Measurements from ENCODE around the gene C9orf78. TPM values are rescaled to one million over a fixed set of nuclear protein-coding genes. Genes with fewer than 3 reads are reported as not detected.

C9orf78 gene
- total and polyA plus RNA-seq, 2 experiments from 2014 or later, result 34.4 to 84.6 TPM

DNA sequence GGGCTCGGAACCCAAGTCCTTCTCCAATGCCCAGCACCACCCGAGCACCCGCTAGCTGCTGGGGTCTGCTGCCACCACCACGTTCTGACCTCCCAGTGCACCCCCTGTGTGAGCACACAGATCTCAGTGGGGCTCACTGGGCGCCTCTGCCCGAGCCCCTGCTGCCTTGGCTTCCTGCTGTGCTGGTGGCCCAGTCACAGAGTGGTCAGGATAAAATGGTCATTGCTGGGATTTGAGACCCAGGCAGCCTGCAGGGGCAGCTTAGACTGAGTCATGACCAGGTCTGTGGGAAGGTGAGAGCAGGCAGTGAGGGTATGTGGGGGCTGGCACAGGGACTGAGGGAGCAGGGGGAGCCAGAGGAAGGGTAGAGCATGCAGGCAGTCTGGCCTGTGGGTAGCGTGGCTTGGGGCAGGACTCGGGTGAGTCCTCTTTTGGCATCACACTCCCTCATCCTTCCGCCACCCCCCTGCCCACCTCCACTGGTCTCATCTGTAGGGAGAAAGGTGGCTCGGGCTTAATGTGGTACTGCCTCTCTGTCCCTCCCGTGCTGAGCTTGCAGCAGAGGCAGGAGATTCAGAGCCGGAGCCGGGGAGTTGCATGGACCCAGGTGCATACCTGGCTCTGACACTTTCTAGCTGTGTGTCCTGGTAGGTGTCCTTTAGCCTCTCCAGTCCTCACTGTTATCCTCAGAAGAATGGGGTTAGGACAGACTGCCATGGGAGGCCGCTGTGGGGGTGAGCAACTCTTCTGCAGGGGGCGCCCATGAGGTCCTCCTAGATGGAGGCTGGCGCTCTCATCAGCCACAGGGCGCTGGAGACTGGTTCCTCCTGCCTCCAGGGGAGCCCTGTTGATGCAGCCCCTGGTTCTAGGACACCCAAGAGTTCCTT lies 32.3 kb upstream of the C9orf78 start:
- Histone ChIP-seq H3K27ac (ENCODE audit: low read depth) (no peak overlapping the region), H2AFZ (no peak overlapping the region), H4K20me1 (replicated peaks; ENCODE audit: insufficient read depth) (no peaks in the 10 kb centered on the region), H3K79me2 (replicated peaks; ENCODE audit: insufficient read depth) (no peaks in the 10 kb centered on the region), H3K4me1 (ENCODE audit: insufficient read depth) (no peaks in the 10 kb centered on the region), H3K36me3 (ENCODE audit: insufficient read depth) (no peaks in the 10 kb centered on the region), H3F3A (replicated peaks; ENCODE audit: low read depth) (no peaks in the 10 kb centered on the region), H3K9me2 (ENCODE audit: insufficient read depth) (no peaks in the 10 kb centered on the region), H3K4me2 (no peak overlapping the region), H3K27me3 (ENCODE audit: insufficient read depth) (no peaks in the 10 kb centered on the region), H3K4me3 (no peak overlapping the region)
- no peaks in the 10 kb centered on the region; the same call in 2 of the 3 replicates for H3K9me3 Mint-ChIP-seq
- DNase-seq (ENCODE audit: low spot score) (peak; percentile 42), ATAC-seq (peak; percentile 77)
- TF ChIP-seq, protein P1, sequence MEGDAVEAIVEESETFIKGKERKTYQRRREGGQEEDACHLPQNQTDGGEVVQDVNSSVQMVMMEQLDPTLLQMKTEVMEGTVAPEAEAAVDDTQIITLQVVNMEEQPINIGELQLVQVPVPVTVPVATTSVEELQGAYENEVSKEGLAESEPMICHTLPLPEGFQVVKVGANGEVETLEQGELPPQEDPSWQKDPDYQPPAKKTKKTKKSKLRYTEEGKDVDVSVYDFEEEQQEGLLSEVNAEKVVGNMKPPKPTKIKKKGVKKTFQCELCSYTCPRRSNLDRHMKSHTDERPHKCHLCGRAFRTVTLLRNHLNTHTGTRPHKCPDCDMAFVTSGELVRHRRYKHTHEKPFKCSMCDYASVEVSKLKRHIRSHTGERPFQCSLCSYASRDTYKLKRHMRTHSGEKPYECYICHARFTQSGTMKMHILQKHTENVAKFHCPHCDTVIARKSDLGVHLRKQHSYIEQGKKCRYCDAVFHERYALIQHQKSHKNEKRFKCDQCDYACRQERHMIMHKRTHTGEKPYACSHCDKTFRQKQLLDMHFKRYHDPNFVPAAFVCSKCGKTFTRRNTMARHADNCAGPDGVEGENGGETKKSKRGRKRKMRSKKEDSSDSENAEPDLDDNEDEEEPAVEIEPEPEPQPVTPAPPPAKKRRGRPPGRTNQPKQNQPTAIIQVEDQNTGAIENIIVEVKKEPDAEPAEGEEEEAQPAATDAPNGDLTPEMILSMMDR (conservative IDR thresholded peaks at IDR 0.05; ENCODE audit: low read depth in 2 of 2), result peak; percentile 38 to 61
- no peak for TF ChIP-seq ZNF331 (CRISPR knock-in tag; IDR thresholded peaks at IDR 0.05; ENCODE audit: low read depth)
- H3K27me3 Mint-ChIP-seq (ENCODE audit: insufficient read depth, low read depth, poor library complexity), result peaks cover 15% of the 10 kb centered on the region
- peaks cover 17% of the 10 kb centered on the region; the same call in 2 of the 3 replicates for H3K36me3 Mint-ChIP-seq (ENCODE audit: low read depth)
- no peak overlapping the region for H3K4me3 Mint-ChIP-seq
- peak overlapping the region; percentile 81; the same call in 1 of the 2 replicates for H3K27ac Mint-ChIP-seq
- H3K4me1 Mint-ChIP-seq, result no peaks in the 10 kb centered on the region; the same call in 2 of the 3 replicates

DNA sequence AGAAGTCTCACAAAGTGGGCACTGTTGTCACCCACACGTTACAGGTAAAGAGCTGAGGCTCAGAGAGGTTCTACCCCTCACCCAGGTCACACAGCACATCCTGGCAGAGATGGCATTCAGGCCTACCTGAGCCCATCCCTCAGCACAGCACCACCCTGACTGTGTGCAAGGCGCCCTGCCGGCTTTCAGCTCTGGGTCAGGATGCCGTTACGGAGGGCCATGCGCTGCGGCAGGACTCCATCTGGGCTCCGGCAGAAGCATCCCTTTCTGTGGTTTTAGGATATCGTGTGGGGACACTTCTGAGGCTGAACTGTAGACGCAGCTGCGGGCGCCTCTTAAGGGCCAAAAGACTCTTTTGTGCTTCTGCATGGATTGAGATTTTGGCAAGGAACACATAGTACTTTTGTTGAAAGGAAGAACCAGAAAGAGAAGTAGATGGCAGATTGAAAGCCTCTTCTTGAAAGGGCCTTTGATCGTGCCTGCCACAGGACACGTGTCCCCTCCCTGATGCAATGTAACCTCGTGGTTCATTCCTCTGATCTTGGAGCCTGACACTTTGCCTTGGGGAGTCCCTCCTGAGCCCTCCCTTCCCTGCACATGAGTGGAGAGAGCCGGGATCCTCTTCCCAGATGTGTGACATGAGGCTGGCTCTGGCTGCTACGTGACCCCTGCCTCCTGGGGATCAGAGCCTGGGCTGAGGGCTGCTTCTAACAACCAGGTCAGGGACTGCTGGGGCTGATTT lies 31.5 kb upstream of the C9orf78 start:
- Histone ChIP-seq H3K9me2 (ENCODE audit: insufficient read depth) (no peaks in the 10 kb centered on the region), H3K4me3 (no peak overlapping the region), H2AFZ (no peak overlapping the region), H3K27ac (ENCODE audit: low read depth) (no peak overlapping the region), H3K27me3 (ENCODE audit: insufficient read depth) (no peaks in the 10 kb centered on the region), H3F3A (replicated peaks; ENCODE audit: low read depth) (no peaks in the 10 kb centered on the region), H3K36me3 (ENCODE audit: insufficient read depth) (no peaks in the 10 kb centered on the region), H3K79me2 (replicated peaks; ENCODE audit: insufficient read depth) (no peaks in the 10 kb centered on the region), H4K20me1 (replicated peaks; ENCODE audit: insufficient read depth) (no peaks in the 10 kb centered on the region), H3K4me2 (no peak overlapping the region), H3K4me1 (ENCODE audit: insufficient read depth) (no peaks in the 10 kb centered on the region)
- DNase-seq (ENCODE audit: low spot score), result no peak
- H3K27me3 Mint-ChIP-seq (ENCODE audit: insufficient read depth, low read depth, poor library complexity), result peaks cover 15% of the 10 kb centered on the region
- H3K36me3 Mint-ChIP-seq (ENCODE audit: low read depth), result peaks cover 21% of the 10 kb centered on the region; the same call in 2 of the 3 replicates
- H3K4me1 Mint-ChIP-seq, result no peaks in the 10 kb centered on the region; the same call in 2 of the 3 replicates
- H3K27ac Mint-ChIP-seq, result no peak overlapping the region
- no peak overlapping the region for H3K4me3 Mint-ChIP-seq
- no peak for ATAC-seq
- H3K9me3 Mint-ChIP-seq, result no peaks in the 10 kb centered on the region; the same call in 2 of the 3 replicates
- TF ChIP-seq ZNF114 (CRISPR knock-in tag; IDR thresholded peaks at IDR 0.05), result no peak
- TF ChIP-seq, protein P2, sequence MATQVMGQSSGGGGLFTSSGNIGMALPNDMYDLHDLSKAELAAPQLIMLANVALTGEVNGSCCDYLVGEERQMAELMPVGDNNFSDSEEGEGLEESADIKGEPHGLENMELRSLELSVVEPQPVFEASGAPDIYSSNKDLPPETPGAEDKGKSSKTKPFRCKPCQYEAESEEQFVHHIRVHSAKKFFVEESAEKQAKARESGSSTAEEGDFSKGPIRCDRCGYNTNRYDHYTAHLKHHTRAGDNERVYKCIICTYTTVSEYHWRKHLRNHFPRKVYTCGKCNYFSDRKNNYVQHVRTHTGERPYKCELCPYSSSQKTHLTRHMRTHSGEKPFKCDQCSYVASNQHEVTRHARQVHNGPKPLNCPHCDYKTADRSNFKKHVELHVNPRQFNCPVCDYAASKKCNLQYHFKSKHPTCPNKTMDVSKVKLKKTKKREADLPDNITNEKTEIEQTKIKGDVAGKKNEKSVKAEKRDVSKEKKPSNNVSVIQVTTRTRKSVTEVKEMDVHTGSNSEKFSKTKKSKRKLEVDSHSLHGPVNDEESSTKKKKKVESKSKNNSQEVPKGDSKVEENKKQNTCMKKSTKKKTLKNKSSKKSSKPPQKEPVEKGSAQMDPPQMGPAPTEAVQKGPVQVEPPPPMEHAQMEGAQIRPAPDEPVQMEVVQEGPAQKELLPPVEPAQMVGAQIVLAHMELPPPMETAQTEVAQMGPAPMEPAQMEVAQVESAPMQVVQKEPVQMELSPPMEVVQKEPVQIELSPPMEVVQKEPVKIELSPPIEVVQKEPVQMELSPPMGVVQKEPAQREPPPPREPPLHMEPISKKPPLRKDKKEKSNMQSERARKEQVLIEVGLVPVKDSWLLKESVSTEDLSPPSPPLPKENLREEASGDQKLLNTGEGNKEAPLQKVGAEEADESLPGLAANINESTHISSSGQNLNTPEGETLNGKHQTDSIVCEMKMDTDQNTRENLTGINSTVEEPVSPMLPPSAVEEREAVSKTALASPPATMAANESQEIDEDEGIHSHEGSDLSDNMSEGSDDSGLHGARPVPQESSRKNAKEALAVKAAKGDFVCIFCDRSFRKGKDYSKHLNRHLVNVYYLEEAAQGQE (IDR thresholded peaks at IDR 0.05; ENCODE audit: unreplicated experiment), result no peak
- no peak for TF ChIP-seq STAT1 (IDR thresholded peaks at IDR 0.05; ENCODE audit: unreplicated experiment)
- TF ChIP-seq CREB1 (CRISPR knock-in tag; IDR thresholded peaks at IDR 0.05; ENCODE audit: low read depth), result no peak
- TF ChIP-seq JUNB (IDR thresholded peaks at IDR 0.05; ENCODE audit: unreplicated experiment), result no peak
- no peak for TF ChIP-seq POLR2AphosphoS5 (IDR thresholded peaks at IDR 0.05; ENCODE audit: low read depth)
- no peak for TF ChIP-seq NANOG (IDR thresholded peaks at IDR 0.05; ENCODE audit: borderline replicate concordance)
- TF ChIP-seq ZNF331 (CRISPR knock-in tag; IDR thresholded peaks at IDR 0.05; ENCODE audit: low read depth), result no peak
- TF ChIP-seq EZH2phosphoT487 (IDR thresholded peaks at IDR 0.05; ENCODE audit: unreplicated experiment), result no peak
